GM03348 (cell line): ENCODE data around the gene OR2T34.
"Not testable (repeated sequence)": the region's sequence is repeated elsewhere in the genome, so short reads cannot be mapped to it uniquely, and the experiment has no call there.

Experiments
- DNase-seq: peaks from one replicate; pipeline ENCODE4 v3.0.0; 2012; ENCODE audit warnings: low spot score

OR2T34 gene

GRCh38 chr1:248562672-248563071 lies 11.9 kb downstream of the OR2T34 start, which contains the start of gene OR2T29:
TSS of gene OR2T29 (minus strand) at chr1:248562772. CDS start at chr1:248559491, 3,281 bp downstream.
- DNase-seq: not testable (repeated sequence)

- DNase-seq: not testable (repeated sequence)
Measured at GRCh38 chr1:248551027-248551426, 23.5 kb downstream of the OR2T34 start.

- not testable (repeated sequence) for DNase-seq
Measured at GRCh38 chr1:248547383-248547782, 27.2 kb downstream of the OR2T34 start.

- DNase-seq: not testable (repeated sequence)
Measured at GRCh38 chr1:248537449-248537848, 37.1 kb downstream of the OR2T34 start.
